GM21423 (cell line): Measurements from ENCODE around the gene MAD2L1.

Experiments
- ATAC-seq: cut with Tn5 transposase; IDR thresholded peaks from one replicate; pipeline ENCODE4 v1.9.1; 2021; ENCODE audit warnings: mild to moderate bottlenecking, moderate library complexity; ENCODE audit not compliant: unreplicated experiment

MAD2L1 gene

DNA sequence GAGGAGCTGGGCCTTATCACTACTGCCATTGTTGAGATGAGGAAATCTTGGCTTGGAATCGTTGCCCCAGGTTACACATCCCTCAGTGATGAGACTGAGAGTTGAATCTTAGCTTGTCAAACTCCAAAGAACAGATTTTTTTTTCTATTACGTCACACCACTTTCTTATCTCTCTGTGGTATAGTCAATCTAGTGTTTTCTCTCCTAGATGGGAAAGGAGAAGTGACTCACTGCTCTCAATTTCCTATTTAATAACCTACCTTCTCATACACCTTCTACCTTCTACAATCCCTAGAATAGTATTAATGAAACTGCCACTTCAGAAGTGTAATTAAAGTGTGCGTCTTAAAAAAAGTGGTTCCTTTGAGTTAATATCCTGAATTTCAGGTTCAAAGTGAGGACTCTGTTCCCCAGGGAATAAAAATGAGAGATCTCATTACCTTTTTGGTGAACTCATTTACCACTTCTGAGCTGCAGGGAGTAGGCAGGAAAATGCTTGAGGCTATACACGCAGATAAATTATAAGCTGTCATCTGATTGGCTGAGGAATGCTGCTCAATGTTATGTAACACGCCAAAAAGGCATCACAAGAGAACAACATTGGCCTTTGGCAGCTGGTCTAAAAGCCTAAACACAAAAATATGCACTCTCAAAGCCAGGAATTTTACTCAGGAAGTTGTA lies 59.3 kb downstream of the MAD2L1 start:
- ATAC-seq = no peak
